Putamen (tissue), 1 donor: Measurements from ENCODE around the gene TENM3.
A peak's percentile ranks its signal among the peaks of the same experiment; 100 is the strongest.

Experiments used
- DNase-seq: peaks from one replicate; pipeline ENCODE4 v3.0.0-alpha.2; 2016; ENCODE audit warnings: low spot score

The TENM3 gene

GRCh38 chr4:182513587-182514291 is 270.5 kb downstream of the TENM3 start:
- DNase-seq, result peak; percentile 15

GRCh38 chr4:182518421-182518820 is 275.2 kb downstream of the TENM3 start:
- DNase-seq, result no peak

- no peak for DNase-seq
Measured at GRCh38 chr4:182519528-182519927, 276.3 kb downstream of the TENM3 start.

- DNase-seq, result no peak
Measured at GRCh38 chr4:182521011-182521410, 277.8 kb downstream of the TENM3 start.

GRCh38 chr4:182528819-182529218 is 285.6 kb downstream of the TENM3 start:
- DNase-seq, result no peak

- no peak for DNase-seq
Measured at GRCh38 chr4:182530451-182530850, 287.2 kb downstream of the TENM3 start.

- DNase-seq, result no peak
Measured at GRCh38 chr4:182531555-182532162, 288.5 kb downstream of the TENM3 start.

- no peak for DNase-seq
Measured at GRCh38 chr4:182532441-182532840, 289.2 kb downstream of the TENM3 start.

- DNase-seq, result no peak
Measured at GRCh38 chr4:182533964-182534363, 290.8 kb downstream of the TENM3 start.

GRCh38 chr4:182536221-182536811 is 293.1 kb downstream of the TENM3 start:
- DNase-seq, result no peak

GRCh38 chr4:182537031-182537795 is 294.0 kb downstream of the TENM3 start:
- DNase-seq, result no peak

- no peak for DNase-seq
Measured at GRCh38 chr4:182538031-182538430, 294.8 kb downstream of the TENM3 start.

- peak; percentile 54 for DNase-seq
Measured at GRCh38 chr4:182540496-182540895, 297.3 kb downstream of the TENM3 start.

GRCh38 chr4:182547435-182547834 is 304.2 kb downstream of the TENM3 start:
- no peak for DNase-seq

- DNase-seq, result no peak
Measured at GRCh38 chr4:182548156-182548555, 305.0 kb downstream of the TENM3 start.

- DNase-seq, result no peak
Measured at GRCh38 chr4:182549356-182549755, 306.2 kb downstream of the TENM3 start.

GRCh38 chr4:182552948-182553347 is 309.7 kb downstream of the TENM3 start:
- DNase-seq, result no peak

GRCh38 chr4:182553653-182554052 is 310.5 kb downstream of the TENM3 start:
- no peak for DNase-seq

GRCh38 chr4:182554736-182555135 is 311.5 kb downstream of the TENM3 start:
- DNase-seq, result no peak

- no peak for DNase-seq
Measured at GRCh38 chr4:182555997-182556418, 312.8 kb downstream of the TENM3 start.

GRCh38 chr4:182556580-182556979 is 313.4 kb downstream of the TENM3 start:
- DNase-seq, result no peak

GRCh38 chr4:182560358-182560757 is 317.2 kb downstream of the TENM3 start:
- DNase-seq, result no peak

- no peak for DNase-seq
Measured at GRCh38 chr4:182562350-182562749, 319.1 kb downstream of the TENM3 start.
